Activated CD4-positive, alpha-beta T cell treated with anti-CD3 and anti-CD28 coated beads, Interleukin-2, Interleukin-6, amounts not matched to agents 100 ng/mL and 50 ng/mL, durations not matched to agents 16 hours and 8 hours (primary cell): ENCODE data around the gene OTOS.

Experiments used
- DNase-seq: peaks from one replicate; pipeline ENCODE4 v3.0.0-alpha.2; 2020

Gene OTOS

GRCh38 chr2:240111253-240111652, 29.2 kb downstream of the OTOS start:
- no peak for DNase-seq

GRCh38 chr2:240109386-240109785, 31.1 kb downstream of the OTOS start:
- no peak for DNase-seq

- DNase-seq, result no peak
Measured at GRCh38 chr2:240107477-240107796, 33.0 kb downstream of the OTOS start.

- DNase-seq, result no peak
Measured at GRCh38 chr2:240106765-240107476, 33.5 kb downstream of the OTOS start.

GRCh38 chr2:240105982-240106381, 34.5 kb downstream of the OTOS start:
- no peak for DNase-seq

GRCh38 chr2:240103136-240103535, 37.3 kb downstream of the OTOS start:
- no peak for DNase-seq

- no peak for DNase-seq
Measured at GRCh38 chr2:240098349-240098748, 42.1 kb downstream of the OTOS start.

- DNase-seq, result no peak
Measured at GRCh38 chr2:240095556-240096523, 44.6 kb downstream of the OTOS start.

GRCh38 chr2:240089306-240089705, 51.2 kb downstream of the OTOS start:
- no peak for DNase-seq
